ENCODE results near the gene CLOCK.

CLOCK gene

GRCh38 chr4:55540271-55540670 lies 6.4 kb downstream of the CLOCK start:
- no peak for DNase-seq

GRCh38 chr4:55539658-55540057 lies 7.1 kb downstream of the CLOCK start:
- no peak for DNase-seq

- no peak for DNase-seq
Observed at GRCh38 chr4:55538531-55538930, 8.2 kb downstream of the CLOCK start.

GRCh38 chr4:55534306-55534705 lies 12.4 kb downstream of the CLOCK start:
- no peak for DNase-seq

- no peak for DNase-seq
Observed at GRCh38 chr4:55530691-55531090, 16.0 kb downstream of the CLOCK start.

- DNase-seq: no peak
Observed at GRCh38 chr4:55530167-55530566, 16.5 kb downstream of the CLOCK start.

- no peak for DNase-seq
Observed at GRCh38 chr4:55528491-55528890, 18.2 kb downstream of the CLOCK start.

GRCh38 chr4:55524844-55525571 lies 21.7 kb downstream of the CLOCK start:
- DNase-seq: no peak

GRCh38 chr4:55518442-55518841 lies 28.3 kb downstream of the CLOCK start:
- no peak for DNase-seq

GRCh38 chr4:55517526-55518229 lies 29.0 kb downstream of the CLOCK start:
- no peak for DNase-seq

GRCh38 chr4:55512922-55513571 lies 33.7 kb downstream of the CLOCK start:
- DNase-seq: no peak

- no peak for DNase-seq
Observed at GRCh38 chr4:55512077-55512476, 34.6 kb downstream of the CLOCK start.

- no peak for DNase-seq
Observed at GRCh38 chr4:55510685-55511084, 36.0 kb downstream of the CLOCK start.

- DNase-seq: no peak
Observed at GRCh38 chr4:55509266-55509665, 37.4 kb downstream of the CLOCK start.

- no peak for DNase-seq
Observed at GRCh38 chr4:55507612-55508011, 39.1 kb downstream of the CLOCK start.

GRCh38 chr4:55503169-55503568 lies 43.5 kb downstream of the CLOCK start:
- no peak for DNase-seq

- no peak for DNase-seq
Observed at GRCh38 chr4:55500072-55500471, 46.6 kb downstream of the CLOCK start.

- no peak for DNase-seq
Observed at GRCh38 chr4:55499495-55499894, 47.2 kb downstream of the CLOCK start.

GRCh38 chr4:55498051-55498450 lies 48.7 kb downstream of the CLOCK start:
- DNase-seq: no peak

GRCh38 chr4:55491486-55491885 lies 55.2 kb downstream of the CLOCK start:
- DNase-seq: no peak

GRCh38 chr4:55488716-55489115 lies 58.0 kb downstream of the CLOCK start:
- DNase-seq: no peak

GRCh38 chr4:55485821-55486220 lies 60.9 kb downstream of the CLOCK start:
- no peak for DNase-seq

- DNase-seq: no peak
Observed at GRCh38 chr4:55483315-55483714, 63.4 kb downstream of the CLOCK start.

All from KG1 (cell line).